Measurements from ENCODE around the gene MCCD1. TPM values are rescaled to one million over a fixed set of nuclear protein-coding genes. Genes with fewer than 3 reads are reported as not detected.

MCCD1 gene
- total and polyA plus RNA-seq, 2 of the 13 experiments (the other 11 are each of a cell fraction or from before 2014, with no cell fraction given): 0.15 TPM; not detected in 1

DNA sequence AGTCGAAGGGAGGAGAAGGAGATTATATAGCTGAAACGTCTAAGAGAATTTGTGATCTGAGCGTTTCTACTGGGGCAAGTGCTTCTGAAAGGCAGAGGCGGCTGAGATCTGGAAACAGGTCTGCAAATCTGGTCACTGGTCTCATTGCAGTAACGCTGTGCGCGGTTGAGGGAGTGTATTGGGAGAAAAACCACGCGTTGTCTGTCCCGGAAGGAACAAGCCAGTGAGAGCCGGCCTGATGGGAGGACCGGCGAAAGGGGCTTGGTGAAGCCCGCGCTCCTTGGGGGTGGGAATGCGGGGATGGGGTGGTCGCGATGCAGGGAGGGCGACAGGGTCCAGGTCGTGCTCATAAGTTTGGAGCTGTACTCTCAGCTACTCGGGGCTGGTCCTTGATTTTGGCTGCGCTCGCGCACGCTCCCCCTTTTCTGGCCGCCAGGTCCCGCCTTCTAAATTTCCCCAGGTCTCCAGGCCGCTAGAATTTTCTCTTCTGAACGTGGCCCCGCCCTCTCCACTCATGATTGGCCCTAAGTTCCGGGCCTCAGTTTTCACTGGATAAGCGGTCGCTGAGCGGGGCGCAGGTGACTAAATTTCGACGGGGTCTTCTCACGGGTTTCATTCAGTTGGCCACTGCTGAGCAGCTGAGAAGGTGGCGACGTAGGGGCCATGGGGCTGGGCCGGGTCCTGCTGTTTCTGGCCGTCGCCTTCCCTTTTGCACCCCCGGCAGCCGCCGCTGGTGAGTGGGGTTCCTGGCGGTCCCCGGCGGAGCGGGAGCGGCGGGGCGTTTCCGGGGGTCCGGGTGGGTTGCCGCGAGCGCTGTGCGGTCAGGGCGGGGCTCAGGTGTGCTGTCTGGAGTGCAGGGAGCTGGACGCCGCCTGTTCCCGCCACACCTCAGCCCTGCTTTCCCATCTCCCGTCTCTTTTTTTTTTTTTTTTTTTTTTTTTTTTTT, 31.0 kb upstream of the MCCD1 start, which contains the start of gene MICB (continued):
- TF ChIP-seq, protein P1, sequence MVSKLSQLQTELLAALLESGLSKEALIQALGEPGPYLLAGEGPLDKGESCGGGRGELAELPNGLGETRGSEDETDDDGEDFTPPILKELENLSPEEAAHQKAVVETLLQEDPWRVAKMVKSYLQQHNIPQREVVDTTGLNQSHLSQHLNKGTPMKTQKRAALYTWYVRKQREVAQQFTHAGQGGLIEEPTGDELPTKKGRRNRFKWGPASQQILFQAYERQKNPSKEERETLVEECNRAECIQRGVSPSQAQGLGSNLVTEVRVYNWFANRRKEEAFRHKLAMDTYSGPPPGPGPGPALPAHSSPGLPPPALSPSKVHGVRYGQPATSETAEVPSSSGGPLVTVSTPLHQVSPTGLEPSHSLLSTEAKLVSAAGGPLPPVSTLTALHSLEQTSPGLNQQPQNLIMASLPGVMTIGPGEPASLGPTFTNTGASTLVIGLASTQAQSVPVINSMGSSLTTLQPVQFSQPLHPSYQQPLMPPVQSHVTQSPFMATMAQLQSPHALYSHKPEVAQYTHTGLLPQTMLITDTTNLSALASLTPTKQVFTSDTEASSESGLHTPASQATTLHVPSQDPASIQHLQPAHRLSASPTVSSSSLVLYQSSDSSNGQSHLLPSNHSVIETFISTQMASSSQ (IDR thresholded peaks at IDR 0.05; ENCODE audit: low read depth): no peak
- TF ChIP-seq, protein P1 (CRISPR knock-in tag; IDR thresholded peaks at IDR 0.05; ENCODE audit: borderline replicate concordance): no peak
- TF ChIP-seq ZNF333 (CRISPR knock-in tag; IDR thresholded peaks at IDR 0.05; ENCODE audit: borderline replicate concordance): no peak
- no peak for TF ChIP-seq MTA3 (CRISPR knock-in tag; IDR thresholded peaks at IDR 0.05)
- TF ChIP-seq KAT8 (CRISPR knock-in tag; IDR thresholded peaks at IDR 0.05): peak; percentile 33; the same call in 1 of the 2 replicates
- 0 out of 2 replicates have a peak, but pooled peaks have one; percentile 52 for TF ChIP-seq ZFP82 (CRISPR knock-in tag; IDR thresholded peaks at IDR 0.05; ENCODE audit: borderline replicate concordance)
- no peak for TF ChIP-seq ZFP36L2 (CRISPR knock-in tag; IDR thresholded peaks at IDR 0.05)
- TF ChIP-seq NFIC (IDR thresholded peaks at IDR 0.05; ENCODE audit: low read length): no peak
- TF ChIP-seq BRCA1 (CRISPR knock-in tag; IDR thresholded peaks at IDR 0.05): no peak
- TF ChIP-seq SNAI1 (CRISPR knock-in tag; IDR thresholded peaks at IDR 0.05; ENCODE audit: borderline replicate concordance): 0 out of 2 replicates have a peak, but pooled peaks have one; percentile 72
- TF ChIP-seq MAZ (IDR thresholded peaks at IDR 0.05; ENCODE audit: borderline replicate concordance, low read depth, low read length): no peak
- peak; percentile 28; the same call in 1 of the 2 replicates for TF ChIP-seq MAZ (CRISPR knock-in tag; IDR thresholded peaks at IDR 0.05; ENCODE audit: low read depth)
- TF ChIP-seq MXD4 (CRISPR knock-in tag; IDR thresholded peaks at IDR 0.05): no peak
- no peak for TF ChIP-seq KLF15 (CRISPR knock-in tag; IDR thresholded peaks at IDR 0.05; ENCODE audit: borderline replicate concordance)
- TF ChIP-seq, protein P2, sequence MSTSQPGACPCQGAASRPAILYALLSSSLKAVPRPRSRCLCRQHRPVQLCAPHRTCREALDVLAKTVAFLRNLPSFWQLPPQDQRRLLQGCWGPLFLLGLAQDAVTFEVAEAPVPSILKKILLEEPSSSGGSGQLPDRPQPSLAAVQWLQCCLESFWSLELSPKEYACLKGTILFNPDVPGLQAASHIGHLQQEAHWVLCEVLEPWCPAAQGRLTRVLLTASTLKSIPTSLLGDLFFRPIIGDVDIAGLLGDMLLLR (CRISPR knock-in tag; IDR thresholded peaks at IDR 0.05): 0 out of 2 replicates have a peak, but pooled peaks have one; percentile 54
- no peak for TF ChIP-seq SIN3B (IDR thresholded peaks at IDR 0.05; ENCODE audit: low read length)
- no peak for TF ChIP-seq ZNF878 (CRISPR knock-in tag; IDR thresholded peaks at IDR 0.05)
- TF ChIP-seq LCORL (IDR thresholded peaks at IDR 0.05): no peak
- peak; percentile 82 for TF ChIP-seq LCORL (CRISPR knock-in tag; IDR thresholded peaks at IDR 0.05)
- TF ChIP-seq, protein P3, sequence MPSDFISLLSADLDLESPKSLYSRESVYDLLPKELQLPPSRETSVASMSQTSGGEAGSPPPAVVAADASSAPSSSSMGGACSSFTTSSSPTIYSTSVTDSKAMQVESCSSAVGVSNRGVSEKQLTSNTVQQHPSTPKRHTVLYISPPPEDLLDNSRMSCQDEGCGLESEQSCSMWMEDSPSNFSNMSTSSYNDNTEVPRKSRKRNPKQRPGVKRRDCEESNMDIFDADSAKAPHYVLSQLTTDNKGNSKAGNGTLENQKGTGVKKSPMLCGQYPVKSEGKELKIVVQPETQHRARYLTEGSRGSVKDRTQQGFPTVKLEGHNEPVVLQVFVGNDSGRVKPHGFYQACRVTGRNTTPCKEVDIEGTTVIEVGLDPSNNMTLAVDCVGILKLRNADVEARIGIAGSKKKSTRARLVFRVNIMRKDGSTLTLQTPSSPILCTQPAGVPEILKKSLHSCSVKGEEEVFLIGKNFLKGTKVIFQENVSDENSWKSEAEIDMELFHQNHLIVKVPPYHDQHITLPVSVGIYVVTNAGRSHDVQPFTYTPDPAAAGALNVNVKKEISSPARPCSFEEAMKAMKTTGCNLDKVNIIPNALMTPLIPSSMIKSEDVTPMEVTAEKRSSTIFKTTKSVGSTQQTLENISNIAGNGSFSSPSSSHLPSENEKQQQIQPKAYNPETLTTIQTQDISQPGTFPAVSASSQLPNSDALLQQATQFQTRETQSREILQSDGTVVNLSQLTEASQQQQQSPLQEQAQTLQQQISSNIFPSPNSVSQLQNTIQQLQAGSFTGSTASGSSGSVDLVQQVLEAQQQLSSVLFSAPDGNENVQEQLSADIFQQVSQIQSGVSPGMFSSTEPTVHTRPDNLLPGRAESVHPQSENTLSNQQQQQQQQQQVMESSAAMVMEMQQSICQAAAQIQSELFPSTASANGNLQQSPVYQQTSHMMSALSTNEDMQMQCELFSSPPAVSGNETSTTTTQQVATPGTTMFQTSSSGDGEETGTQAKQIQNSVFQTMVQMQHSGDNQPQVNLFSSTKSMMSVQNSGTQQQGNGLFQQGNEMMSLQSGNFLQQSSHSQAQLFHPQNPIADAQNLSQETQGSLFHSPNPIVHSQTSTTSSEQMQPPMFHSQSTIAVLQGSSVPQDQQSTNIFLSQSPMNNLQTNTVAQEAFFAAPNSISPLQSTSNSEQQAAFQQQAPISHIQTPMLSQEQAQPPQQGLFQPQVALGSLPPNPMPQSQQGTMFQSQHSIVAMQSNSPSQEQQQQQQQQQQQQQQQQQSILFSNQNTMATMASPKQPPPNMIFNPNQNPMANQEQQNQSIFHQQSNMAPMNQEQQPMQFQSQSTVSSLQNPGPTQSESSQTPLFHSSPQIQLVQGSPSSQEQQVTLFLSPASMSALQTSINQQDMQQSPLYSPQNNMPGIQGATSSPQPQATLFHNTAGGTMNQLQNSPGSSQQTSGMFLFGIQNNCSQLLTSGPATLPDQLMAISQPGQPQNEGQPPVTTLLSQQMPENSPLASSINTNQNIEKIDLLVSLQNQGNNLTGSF (CRISPR knock-in tag; IDR thresholded peaks at IDR 0.05): peak; percentile 74; the same call in 1 of the 2 replicates

Measured in HepG2 (cell line).